SK-N-SH (cell line): ENCODE measurements around the gene TSPAN8. TPM values are rescaled to one million over a fixed set of nuclear protein-coding genes. Genes with fewer than 3 reads are reported as not detected.

Source experiments
- CTCF ChIA-PET: fragments of 300-600, 350-600 bp; formaldehyde crosslinking; extraction: SDS; loops from one replicate; lab custom pipeline; 2021; lab: Yijun Ruan, JAX
- POLR2A ChIA-PET: fragments of 350-600 bp; sonication (Branson Sonifier 250); formaldehyde crosslinking; extraction: SDS; loops from one replicate; lab custom pipeline; 2020; ENCODE audit warnings: antibody characterized with exemption, inconsistent platforms; lab: Yijun Ruan, JAX
- DNase-seq: peaks from one replicate; pipeline ENCODE4 v3.0.0; 2012
- H2AFZ ChIP-seq: fragments of 200-600 bp; sonication (generic); 2 replicates; pipeline ENCODE4 v1.8.1; 2016; ENCODE audit warnings: antibody characterized with exemption, mild to moderate bottlenecking, low read depth
- H3F3A ChIP-seq: fragments of 200-600 bp; sonication (generic); replicated peaks from 2 replicates; pipeline ENCODE3; 2016; ENCODE audit warnings: antibody characterized with exemption, mild to moderate bottlenecking; ENCODE audit not compliant: insufficient read depth
- H3K27ac ChIP-seq, 2 experiments: fragments of 200-500 bp in 1 of 2; fragments of 200-600 bp in 1 of 2; sonication (Bioruptor generic) in 1 of 2; sonication (generic), shearing (Covaris generic) in 1 of 2; 2 replicates each; pipeline versions ENCODE4 v1.5.1 to v1.6.1; 2014 to 2016; ENCODE audit warnings: low read depth in 2 of 2, inconsistent platforms in 1 of 2, low read length in 1 of 2, mild to moderate bottlenecking in 1 of 2, mixed read lengths in 1 of 2
- H3K27me3 ChIP-seq: fragments of 200-600 bp; sonication (generic), shearing (Covaris generic); 2 replicates; pipeline ENCODE4 v1.6.1; 2016; ENCODE audit warnings: mixed run types; ENCODE audit not compliant: insufficient read depth
- H3K36me3 ChIP-seq, 2 experiments: fragments of 200-500 bp in 1 of 2; fragments of 200-600 bp in 1 of 2; sonication (Bioruptor generic) in 1 of 2; sonication (generic) in 1 of 2; replicated peaks in 1 of 2; 2 replicates each; pipeline versions ENCODE3 to v1.5.1; 2014 to 2016; ENCODE audit warnings: low read length in 1 of 2, mild to moderate bottlenecking in 1 of 2; ENCODE audit not compliant: insufficient read depth in 2 of 2, control insufficient read depth in 1 of 2
- H3K4me1 ChIP-seq, 2 experiments: fragments of 200-500 bp in 1 of 2; fragments of 200-600 bp in 1 of 2; sonication (Bioruptor generic) in 1 of 2; sonication (generic), shearing (Covaris generic) in 1 of 2; 2 replicates each; pipeline versions ENCODE4 v1.5.1 to v1.6.1; 2014 to 2016; ENCODE audit warnings: low read depth in 1 of 2, low read length in 1 of 2, mixed run types in 1 of 2; ENCODE audit not compliant: insufficient read depth in 2 of 2, control insufficient read depth in 1 of 2
- H3K4me2 ChIP-seq: fragments of 200-600 bp; sonication (generic), shearing (Covaris generic); 2 replicates; pipeline ENCODE4 v1.6.1; 2017; ENCODE audit warnings: mixed run types
- H3K4me3 ChIP-seq, 2 experiments: fragments of 200-500 bp in 1 of 2; fragments of 200-600 bp in 1 of 2; sonication (Bioruptor generic) in 1 of 2; sonication (generic), shearing (Covaris generic) in 1 of 2; 2 replicates each; pipeline versions ENCODE4 v1.5.1 to v1.8.1; 2014 to 2016; ENCODE audit warnings: low read depth in 2 of 2, inconsistent platforms in 1 of 2, low read length in 1 of 2, mild to moderate bottlenecking in 1 of 2, mixed read lengths in 1 of 2, moderate library complexity in 1 of 2
- H3K79me2 ChIP-seq: fragments of 200-600 bp; sonication (generic); 2 replicates; pipeline ENCODE4 v1.8.1; 2017; ENCODE audit warnings: mild to moderate bottlenecking; ENCODE audit not compliant: insufficient read depth
- H3K9ac ChIP-seq: fragments of 200-600 bp; sonication (generic); 2 replicates; pipeline ENCODE4 v1.6.1; 2017; ENCODE audit warnings: mixed run types
- H3K9me2 ChIP-seq: fragments of 200-600 bp; sonication (generic); 2 replicates; pipeline ENCODE4 v1.6.1; 2017; ENCODE audit warnings: mixed run types
- H3K9me3 ChIP-seq: fragments of 200-600 bp; sonication (generic); 2 replicates; pipeline ENCODE4 v1.6.1; 2017; ENCODE audit warnings: mixed run types, mild to moderate bottlenecking, moderate library complexity
- H4K20me1 ChIP-seq: fragments of 200-600 bp; sonication (generic); 2 replicates; pipeline ENCODE4 v1.6.1; 2017; ENCODE audit warnings: mild to moderate bottlenecking, mixed run types; ENCODE audit not compliant: insufficient read depth
- ELF1 ChIP-seq: IDR thresholded peaks from 2 replicates; pipeline ENCODE4 v1.4.0; 2012
- EP300 ChIP-seq, 2 experiments: IDR thresholded peaks; 2 replicates each; pipeline versions ENCODE4 v1.4.0 to v1.6.1; 2012; ENCODE audit warnings: borderline replicate concordance in 1 of 2, low read depth in 1 of 2, low read length in 1 of 2
- EZH2phosphoT487 ChIP-seq: fragments of 200-600 bp; sonication (generic); IDR thresholded peaks from 2 replicates; pipeline ENCODE4 v1.6.1; 2017; ENCODE audit warnings: low read depth, mixed run types, mild to moderate bottlenecking, antibody characterized with exemption, moderate library complexity, borderline replicate concordance
- GABPA ChIP-seq: IDR thresholded peaks from 2 replicates; pipeline ENCODE4 v1.4.0; 2012; ENCODE audit warnings: low read depth, mild to moderate bottlenecking
- IRF3 ChIP-seq: fragments of 150-350 bp; IDR thresholded peaks from 2 replicates; pipeline ENCODE4 v1.6.1; 2016; ENCODE audit warnings: mild to moderate bottlenecking, low read depth, low read length
- JUND ChIP-seq: IDR thresholded peaks from 2 replicates; pipeline ENCODE4 v1.4.0; 2012
- NFIC ChIP-seq: IDR thresholded peaks from 2 replicates; pipeline ENCODE4 v1.4.0; 2012; ENCODE audit warnings: borderline replicate concordance
- POLR2AphosphoS5 ChIP-seq: IDR thresholded peaks from 2 replicates; pipeline ENCODE4 v1.6.1; 2012; ENCODE audit warnings: low read depth, low read length
- RCOR1 ChIP-seq: fragments of 150-350 bp; IDR thresholded peaks from 2 replicates; pipeline ENCODE4 v1.6.1; 2017; ENCODE audit warnings: antibody characterized with exemption, low read length
- REST ChIP-seq: IDR thresholded peaks from 2 replicates; pipeline ENCODE4 v1.6.1; 2012; ENCODE audit warnings: mild to moderate bottlenecking, low read depth, low read length, moderate library complexity
- TAF1 ChIP-seq: IDR thresholded peaks from 2 replicates; pipeline ENCODE4 v1.6.1; 2012; ENCODE audit warnings: low read depth, mild to moderate bottlenecking, low read length, moderate library complexity, borderline replicate concordance
- TEAD4 ChIP-seq: IDR thresholded peaks from 2 replicates; pipeline ENCODE4 v1.4.0; 2012; ENCODE audit warnings: mild to moderate bottlenecking, borderline replicate concordance; ENCODE audit not compliant: insufficient read depth
- YY1 ChIP-seq: IDR thresholded peaks from 2 replicates; pipeline ENCODE4 v1.4.0; 2012; ENCODE audit warnings: low read depth, mild to moderate bottlenecking
- ZBTB33 ChIP-seq: IDR thresholded peaks from 2 replicates; pipeline ENCODE4 v1.4.0; 2012; ENCODE audit warnings: low read depth, borderline replicate concordance
- WGBS: methylation state at CpG from one replicate; pipeline ENCODE4 v1.1.6; 2017; ENCODE audit warnings: low lambda C conversion rate; 5-methylcytosine and 5-hydroxymethylcytosine counted together
- polyA plus RNA-seq, 3 experiments: library from polyadenylated mRNA; depleted of rRNA; stranded (reverse); fragments of >200 nt; gene quantifications; 2 replicates each; pipeline ENCODE4 v1.2.3, GENCODE V29; 2012

TSPAN8 gene
- polyA plus RNA-seq, 1 of the 3 experiments (the other 2 are of a cell fraction), result 0.31 TPM

GRCh38 chr12:71134405-71134804 is 23.4 kb downstream of the TSPAN8 start:
- TF ChIP-seq IRF3, result no peak
- no peak for TF ChIP-seq ELF1
- no peak for TF ChIP-seq TAF1
- no peak for TF ChIP-seq ZBTB33
- no peak for TF ChIP-seq TEAD4
- TF ChIP-seq YY1, result no peak
- ChIA-PET POLR2A (no interaction called here), CTCF (no interaction called here)
- no peaks in the 10 kb centered on the region for H4K20me1 ChIP-seq
- 36% methylated on average over 2 of the region's 2 CpGs for WGBS
- H3F3A ChIP-seq, result no peaks in the 10 kb centered on the region
- no peaks in the 10 kb centered on the region; a peak in 3 of 4 replicates for H3K4me1 ChIP-seq
- DNase-seq, result no peak
- H3K4me2 ChIP-seq, result no peak overlapping the region
- no peak overlapping the region for H3K4me3 ChIP-seq
- no peak overlapping the region for H3K9ac ChIP-seq
- H3K27me3 ChIP-seq, result no peaks in the 10 kb centered on the region
- no peaks in the 10 kb centered on the region for H3K36me3 ChIP-seq
- H2AFZ ChIP-seq, result no peak overlapping the region
- H3K79me2 ChIP-seq, result no peaks in the 10 kb centered on the region
- H3K27ac ChIP-seq, result no peak overlapping the region
- H3K9me2 ChIP-seq, result no peaks in the 10 kb centered on the region
- no peaks in the 10 kb centered on the region for H3K9me3 ChIP-seq

- Histone ChIP-seq H3K9me2 (no peaks in the 10 kb centered on the region), H3K4me3 (no peak overlapping the region), H3K4me2 (no peak overlapping the region), H3K9ac (no peak overlapping the region), H3K4me1 (peaks cover 0 to 2% of the 10 kb centered on the region in 2 experiments; a peak in 3 of 4 replicates), H3K27ac (no peak overlapping the region), H3F3A (no peaks in the 10 kb centered on the region), H4K20me1 (no peaks in the 10 kb centered on the region), H3K9me3 (no peaks in the 10 kb centered on the region), H2AFZ (no peak overlapping the region), H3K27me3 (no peaks in the 10 kb centered on the region), H3K36me3 (no peaks in the 10 kb centered on the region), H3K79me2 (no peaks in the 10 kb centered on the region)
- ChIA-PET CTCF (no interaction called here), POLR2A (no interaction called here)
- DNase-seq, result no peak
- WGBS, result 4% methylated on average over 1 of the region's 1 CpG
- TF ChIP-seq GABPA, result no peak
- TF ChIP-seq NFIC, result no peak
- TF ChIP-seq JUND, result no peak
- TF ChIP-seq EZH2phosphoT487, result no peak
- TF ChIP-seq POLR2AphosphoS5, result no peak
- no peak for TF ChIP-seq REST
- no peak for TF ChIP-seq TEAD4
- no peak for TF ChIP-seq RCOR1
- no peak for TF ChIP-seq EP300 (IDR thresholded peaks at IDR 0.05; ENCODE audit: borderline replicate concordance in 1 of 2, low read depth in 1 of 2, low read length in 1 of 2)
Measured at GRCh38 chr12:71130521-71131069, 27.2 kb downstream of the TSPAN8 start.
